T-cell (primary cell): ENCODE results near the gene C22orf23. TPM values are rescaled to one million over a fixed set of nuclear protein-coding genes. Genes with fewer than 3 reads are reported as not detected.

Experiments used
- ATAC-seq, 4 experiments: fragments of 200-7000 bp in 3 of 4; fragments of 150-1000 bp in 1 of 4; cut with Tn5 transposase; replicated peaks in 1 of 4; 1 replicate in 3 of 4; 2 replicates in 1 of 4; pipeline ENCODE4 v1.10.0; 2021; ENCODE audit warnings: moderate library complexity in 3 of 4, mild to moderate bottlenecking in 2 of 4, moderate number of reproducible peaks in 1 of 4
- CTCF ChIA-PET, 2 donors: fragments of 300-600 bp; sonication (Branson Sonifier 250); formaldehyde crosslinking; loops; one replicate each; lab custom pipeline; 2022; ENCODE audit warnings: antibody characterized with exemption in 2 of 2; lab: Charles Lee
- POLR2A ChIA-PET, 2 donors: fragments of 300-600 bp; sonication (Branson Sonifier 250); formaldehyde crosslinking; loops; one replicate each; lab custom pipeline; 2022; ENCODE audit warnings: antibody characterized with exemption in 2 of 2; lab: Charles Lee
- DNase-seq, 35 experiments: peaks; one replicate each; pipeline versions ENCODE4 v3.0.0 to v3.0.0-alpha.2; 2013 to 2023
- H3K27ac ChIP-seq: one replicate; pipeline ENCODE4 v1.5.1; 2013; ENCODE audit warnings: low read length
- H3K27me3 ChIP-seq, 2 experiments: replicated peaks in 1 of 2; 1 replicate in 1 of 2; 2 replicates in 1 of 2; pipeline versions ENCODE4 v1.6.1 to v1.7.0; 2013; ENCODE audit warnings: low read length in 1 of 2, mixed read lengths in 1 of 2; ENCODE audit not compliant: control insufficient read depth in 2 of 2, insufficient read depth in 2 of 2; ENCODE audit errors: extremely low read depth in 1 of 2
- H3K36me3 ChIP-seq, 2 donors: 1 replicate in 1 of 2; 2 replicates in 1 of 2; pipeline versions ENCODE4 v1.6.1 to v1.7.0; 2013; ENCODE audit warnings: low read length in 1 of 2; ENCODE audit not compliant: control insufficient read depth in 2 of 2, insufficient read depth in 1 of 2; ENCODE audit errors: extremely low read depth in 1 of 2
- H3K4me1 ChIP-seq, 2 experiments: 1 replicate in 1 of 2; 2 replicates in 1 of 2; pipeline versions ENCODE4 v1.6.1 to v1.7.0; 2013; ENCODE audit warnings: low read length in 2 of 2, mixed read lengths in 1 of 2; ENCODE audit not compliant: insufficient read depth in 2 of 2, control insufficient read depth in 1 of 2; ENCODE audit errors: extremely low read depth in 1 of 2
- H3K4me3 ChIP-seq, 2 donors: 1 replicate in 1 of 2; 2 replicates in 1 of 2; pipeline versions ENCODE4 v1.5.1 to v1.7.0; 2013; ENCODE audit warnings: mild to moderate bottlenecking in 2 of 2, low read length in 1 of 2, moderate library complexity in 1 of 2; ENCODE audit not compliant: control insufficient read depth in 1 of 2; ENCODE audit errors: extremely low read depth in 1 of 2
- H3K9me3 ChIP-seq: 2 replicates; pipeline ENCODE4 v1.7.0; 2013
- H3K27ac Mint-ChIP-seq, 2 donors: one replicate each; pipeline ENCODE4 v1.8.0; 2020 to 2021; ENCODE audit warnings: mild to moderate bottlenecking in 2 of 2, mixed read lengths in 2 of 2
- H3K27me3 Mint-ChIP-seq, 2 donors: one replicate each; pipeline ENCODE4 v1.8.0; 2021 to 2022; ENCODE audit warnings: mixed read lengths in 2 of 2
- H3K36me3 Mint-ChIP-seq: one replicate; pipeline ENCODE4 v1.8.0; 2021; ENCODE audit warnings: mixed read lengths
- H3K4me1 Mint-ChIP-seq, 3 donors: one replicate each; pipeline ENCODE4 v1.8.0; 2020 to 2022; ENCODE audit warnings: mixed read lengths in 3 of 3, mild to moderate bottlenecking in 1 of 3
- H3K4me3 Mint-ChIP-seq, 3 donors: one replicate each; pipeline ENCODE4 v1.8.0; 2020 to 2022; ENCODE audit warnings: mild to moderate bottlenecking in 3 of 3, mixed read lengths in 3 of 3, moderate library complexity in 3 of 3
- H3K9me3 Mint-ChIP-seq, 3 donors: one replicate each; pipeline ENCODE4 v1.8.0; 2020 to 2022; ENCODE audit warnings: mixed read lengths in 3 of 3
- WGBS: methylation state at CpG from one replicate; pipeline ENCODE4 v1.1.5; 2013; ENCODE audit warnings: missing lambda C conversion rate; ENCODE audit not compliant: insufficient coverage; 5-methylcytosine and 5-hydroxymethylcytosine counted together
- total RNA-seq, 35 experiments: library from RNA in 6 of 35; stranded (reverse) in 6 of 35; fragments of 120-200 nt in 1 of 35; gene quantifications; one replicate each; pipeline versions ENCODE4 v1.2.1 to v1.2.4 and lab custom pipeline; 2013 to 2026

Gene C22orf23
- total RNA-seq, 5 donors from 2014 or later (not counting 1 experiment from before 2014, with no cell fraction given): not detected

- CTCF ChIA-PET: interaction anchor here (0.6 to 1.7 kb wide), 4 partner anchors 8 to 1839 kb away, joined by 3 to 10 read pairs (median 5); no protein-coding TSS in a partner anchor
- Histone ChIP-seq H3K36me3 (no peaks in the 10 kb centered on the region), H3K27me3 (peaks cover 0 to 7% of the 10 kb centered on the region in 2 experiments), H3K4me1 (peaks cover 0 to 19% of the 10 kb centered on the region in 2 experiments), H3K4me3 (peak overlapping the region in 1 of 2 donors; percentile 37), H3K9me3 (no peaks in the 10 kb centered on the region), H3K27ac (no peak overlapping the region)
- H3K9me3 Mint-ChIP-seq: no peaks in the 10 kb centered on the region
- no peaks in the 10 kb centered on the region for H3K36me3 Mint-ChIP-seq
- POLR2A ChIA-PET: interaction anchor here in 1 of 2 donors (0.6 kb wide), 1 partner anchor 55 kb away, joined by 6 read pairs; no protein-coding TSS in a partner anchor
- ATAC-seq (no peak), DNase-seq (no peak)
- WGBS: 98% methylated on average over 4 of the region's 10 CpGs
- peak overlapping the region; percentile 69 to 76 for H3K27ac Mint-ChIP-seq
- H3K27me3 Mint-ChIP-seq: no peaks in the 10 kb centered on the region
- peak overlapping the region; percentile 74 to 82 (median 76) for H3K4me3 Mint-ChIP-seq
- H3K4me1 Mint-ChIP-seq: peaks cover 20 to 33% (median 25%) of the 10 kb centered on the region in 3 donors
Observed at GRCh38 chr22:37904572-37905533, 48.5 kb downstream of the C22orf23 start.

DNA sequence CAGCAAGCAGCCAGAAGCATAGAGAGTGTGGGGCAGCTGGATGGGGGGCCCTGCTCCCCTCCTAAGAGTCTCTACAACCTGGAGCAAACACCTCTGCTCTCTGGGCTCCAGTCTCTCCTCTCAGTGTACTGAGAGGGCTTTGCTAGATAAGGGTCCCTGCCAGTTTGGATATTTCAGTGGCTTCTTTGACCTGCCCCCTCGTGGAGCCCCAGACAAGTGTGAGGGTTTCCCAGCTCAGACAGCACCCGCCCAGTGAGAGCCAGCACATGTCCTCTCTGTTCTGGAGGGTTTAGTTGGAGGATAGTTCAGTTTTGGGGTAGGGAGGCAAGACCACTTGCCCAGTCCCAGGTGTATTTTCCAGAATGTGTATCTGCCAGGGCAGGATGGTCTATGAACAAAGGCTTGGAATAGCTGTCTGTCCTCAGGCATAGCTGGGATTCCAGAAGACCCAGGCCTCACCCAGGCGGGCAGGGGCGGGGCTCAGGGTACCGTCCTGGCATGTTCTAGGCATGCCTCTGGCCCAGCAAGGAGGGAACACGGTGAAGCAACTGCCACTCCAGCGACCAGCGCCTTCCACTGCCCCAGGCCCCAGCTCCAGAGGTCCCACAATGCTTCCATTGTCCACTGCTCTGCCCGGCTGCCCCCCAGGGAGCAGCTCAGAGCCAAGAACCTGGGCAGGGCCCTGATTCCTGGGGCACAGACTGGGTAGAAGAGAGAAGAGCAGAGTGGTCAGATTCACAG lies 54.8 kb downstream of the C22orf23 start:
- Mint-ChIP-seq H3K36me3 (no peaks in the 10 kb centered on the region), H3K9me3 (no peaks in the 10 kb centered on the region), H3K4me3 (no peak overlapping the region), H3K27me3 (no peaks in the 10 kb centered on the region), H3K4me1 (peaks cover 17 to 28% (median 25%) of the 10 kb centered on the region in 3 donors), H3K27ac (peak overlapping the region; percentile 43 to 82)
- no peaks in the 10 kb centered on the region for H3K36me3 ChIP-seq
- WGBS: 88% methylated on average over 7 of the region's 9 CpGs
- no peak overlapping the region for H3K4me3 ChIP-seq
- ChIA-PET POLR2A (no interaction called here), CTCF (interaction anchor here in 1 of 2 donors (0.6 kb wide), 1 partner anchor 12 kb away, joined by 5 read pairs; no protein-coding TSS in a partner anchor)
- no peak for ATAC-seq
- no peaks in the 10 kb centered on the region for H3K27me3 ChIP-seq
- H3K9me3 ChIP-seq: no peaks in the 10 kb centered on the region
- no peak for DNase-seq
- H3K4me1 ChIP-seq: peaks cover 12 to 27% of the 10 kb centered on the region in 2 experiments
- H3K27ac ChIP-seq: no peak overlapping the region

- no peaks in the 10 kb centered on the region for H3K9me3 ChIP-seq
- WGBS: no CpG with 5 or more reads among the region's 2 CpGs
- POLR2A ChIA-PET: interaction anchor here in 1 of 2 donors (0.6 kb wide), 2 partner anchors 11 to 376 kb away, joined by 6 to 7 read pairs; no protein-coding TSS in a partner anchor
- Mint-ChIP-seq H3K36me3 (no peaks in the 10 kb centered on the region), H3K27ac (peak overlapping the region; percentile 64 to 82), H3K9me3 (no peaks in the 10 kb centered on the region), H3K27me3 (no peaks in the 10 kb centered on the region), H3K4me1 (peaks cover 20 to 28% (median 25%) of the 10 kb centered on the region in 3 donors), H3K4me3 (no peak overlapping the region)
- H3K4me1 ChIP-seq: peaks cover 12 to 27% of the 10 kb centered on the region in 2 experiments
- no peak for DNase-seq
- H3K36me3 ChIP-seq: no peaks in the 10 kb centered on the region
- no peak overlapping the region for H3K4me3 ChIP-seq
- CTCF ChIA-PET: no interaction called here
- no peaks in the 10 kb centered on the region for H3K27me3 ChIP-seq
- ATAC-seq: no peak
- H3K27ac ChIP-seq: no peak overlapping the region
Observed at GRCh38 chr22:37897807-37898206, 55.6 kb downstream of the C22orf23 start.

- H3K27me3 Mint-ChIP-seq: no peaks in the 10 kb centered on the region
- 96% methylated on average over 3 of the region's 3 CpGs for WGBS
- H3K27ac Mint-ChIP-seq: peak overlapping the region; percentile 96 to 98
- H3K4me1 Mint-ChIP-seq: peaks cover 20 to 28% (median 25%) of the 10 kb centered on the region in 3 donors
- CTCF ChIA-PET: interaction anchor here (0.5 to 1.8 kb wide), 3 partner anchors 9 to 80 kb away, joined by 3 to 10 read pairs (median 4); partner anchors contain the start of gene MICALL1 (in 1 of the 2)
- POLR2A ChIA-PET: no interaction called here
- no peaks in the 10 kb centered on the region for H3K9me3 ChIP-seq
- ATAC-seq: no peak
- no peaks in the 10 kb centered on the region for H3K36me3 Mint-ChIP-seq
- no peak overlapping the region for H3K4me3 ChIP-seq
- DNase-seq: no peak
- H3K4me1 ChIP-seq: peaks cover 12 to 27% of the 10 kb centered on the region in 2 experiments
- H3K9me3 Mint-ChIP-seq: no peaks in the 10 kb centered on the region
- H3K36me3 ChIP-seq: peaks cover 0 to 2% of the 10 kb centered on the region in 2 donors
- peak overlapping the region in 1 of 3 donors; percentile 66 for H3K4me3 Mint-ChIP-seq
- H3K27ac ChIP-seq: peak overlapping the region; percentile 90
- H3K27me3 ChIP-seq: no peaks in the 10 kb centered on the region
Observed at GRCh38 chr22:37896939-37897338, 56.5 kb downstream of the C22orf23 start.

DNA sequence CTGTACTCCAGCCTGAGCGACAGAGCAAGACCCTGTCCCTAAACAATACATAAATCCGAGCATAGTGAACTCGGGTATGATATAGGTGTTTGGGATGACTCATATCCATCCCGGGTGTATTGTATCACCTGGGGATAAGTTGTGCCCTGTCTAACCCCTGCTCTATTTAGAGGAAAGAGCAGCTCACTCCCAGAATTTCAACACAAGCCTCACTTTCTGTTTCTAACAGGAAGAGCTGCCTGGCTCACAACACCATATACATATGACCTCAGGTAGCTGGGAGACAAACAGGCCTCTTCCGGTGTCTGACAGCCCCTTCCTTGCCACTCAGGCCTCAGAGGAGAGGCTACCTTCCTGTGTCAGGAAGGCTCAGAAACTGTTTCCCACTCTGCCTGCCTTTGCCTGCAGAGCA lies 57.2 kb downstream of the C22orf23 start:
- Mint-ChIP-seq H3K4me3 (peak overlapping the region; percentile 39 to 66 (median 46)), H3K9me3 (no peaks in the 10 kb centered on the region), H3K36me3 (no peaks in the 10 kb centered on the region), H3K27ac (peak overlapping the region; percentile 96 to 98), H3K4me1 (peaks cover 20 to 28% (median 25%) of the 10 kb centered on the region in 3 donors), H3K27me3 (no peaks in the 10 kb centered on the region)
- Histone ChIP-seq H3K27me3 (no peaks in the 10 kb centered on the region), H3K4me3 (peak overlapping the region; percentile 23 to 28), H3K27ac (peak overlapping the region; percentile 90), H3K36me3 (peaks cover 0 to 3% of the 10 kb centered on the region in 2 donors), H3K9me3 (no peaks in the 10 kb centered on the region), H3K4me1 (peaks cover 12 to 27% of the 10 kb centered on the region in 2 experiments)
- DNase-seq: peak in 34 of 35 experiments; percentile 22 to 73 (median 35)
- ATAC-seq: peak; percentile 92 to 99 (median 98)
- ChIA-PET CTCF (interaction anchor here in 1 of 2 donors (0.6 to 1.8 kb wide), 5 partner anchors 10 to 637 kb away, joined by 3 to 10 read pairs (median 3); partner anchors contain the start of gene MICALL1), POLR2A (no interaction called here)
- WGBS: 0% methylated on average over 1 of the region's 5 CpGs
